Activated CD4-positive, alpha-beta memory T cell treated with anti-CD3 and anti-CD28 coated beads for 36 hours (primary cell): Measurements from ENCODE around the gene CLBA1. TPM values are rescaled to one million over a fixed set of nuclear protein-coding genes. Genes with fewer than 3 reads are reported as not detected.

ENCODE experiments used
- CTCF ChIA-PET: fragments of 350-600 bp; sonication (Branson Sonifier 250); formaldehyde crosslinking; loops from one replicate; lab custom pipeline; 2021; ENCODE audit warnings: antibody characterized with exemption, inconsistent platforms; lab: Charles Lee
- POLR2A ChIA-PET: fragments of 350-600 bp; sonication (Branson Sonifier 250); formaldehyde crosslinking; loops from one replicate; lab custom pipeline; 2021; ENCODE audit warnings: antibody characterized with exemption; lab: Charles Lee
- DNase-seq: peaks from one replicate; pipeline ENCODE4 v3.0.0-alpha.2; 2020
- H3K27ac Mint-ChIP-seq: one replicate; pipeline ENCODE4 v1.8.0; 2021; ENCODE audit warnings: mixed read lengths
- H3K27me3 Mint-ChIP-seq: one replicate; pipeline ENCODE4 v1.8.0; 2021; ENCODE audit warnings: mixed read lengths
- H3K36me3 Mint-ChIP-seq: one replicate; pipeline ENCODE4 v1.8.0; 2021; ENCODE audit warnings: mixed read lengths
- H3K4me1 Mint-ChIP-seq: one replicate; pipeline ENCODE4 v1.8.0; 2021; ENCODE audit warnings: low read depth, mixed read lengths
- H3K4me3 Mint-ChIP-seq: one replicate; pipeline ENCODE4 v1.8.0; 2021; ENCODE audit warnings: mild to moderate bottlenecking, mixed read lengths
- H3K9me3 Mint-ChIP-seq: one replicate; pipeline ENCODE4 v1.8.0; 2021; ENCODE audit warnings: mixed read lengths
- intact Hi-C: fragments of 100-400 bp; cut with micrococcal nuclease; formaldehyde crosslinking; loops from one replicate; pipeline ENCODE4 v1.15.1; 2023
- total RNA-seq, 2 experiments: library from RNA; stranded (reverse); gene quantifications; one replicate each; pipeline ENCODE4 v1.2.3, GENCODE V29; 2021

The CLBA1 gene
- total RNA-seq, 2 experiments from 2014 or later, result 0.78 to 1.2 TPM

- CTCF ChIA-PET, result interaction anchor here (4.8 to 5.5 kb wide), 2 partner anchors 24 to 68 kb away, joined by 75 to 108 read pairs; partner anchors contain the start of gene CDCA4
- Mint-ChIP-seq H3K4me1 (peaks cover 11% of the 10 kb centered on the region), H3K9me3 (no peaks in the 10 kb centered on the region), H3K27me3 (peaks cover 9% of the 10 kb centered on the region), H3K4me3 (no peak overlapping the region), H3K36me3 (no peaks in the 10 kb centered on the region), H3K27ac (no peak overlapping the region)
- POLR2A ChIA-PET, result no interaction called here
- intact Hi-C loops, result no loop called here
- DNase-seq, result no peak
These were observed 56.5 kb downstream of the CLBA1 start for GRCh38 chr14:105041841-105042765.

- no peak overlapping the region for H3K27ac Mint-ChIP-seq
- H3K4me1 Mint-ChIP-seq, result peaks cover 11% of the 10 kb centered on the region
- no peaks in the 10 kb centered on the region for H3K9me3 Mint-ChIP-seq
- no peak overlapping the region for H3K4me3 Mint-ChIP-seq
- ChIA-PET CTCF (interaction anchor here (1.2 to 5.5 kb wide), 4 partner anchors 16 to 68 kb away, joined by 5 to 108 read pairs (median 60); partner anchors contain the start of genes CDCA4 and CLBA1), POLR2A (no interaction called here)
- intact Hi-C loops, result no loop called here
- no peaks in the 10 kb centered on the region for H3K36me3 Mint-ChIP-seq
- H3K27me3 Mint-ChIP-seq, result peaks cover 9% of the 10 kb centered on the region
- no peak for DNase-seq
These were observed 57.2 kb downstream of the CLBA1 start for GRCh38 chr14:105042813-105043212.

GRCh38 chr14:105043641-105044040 lies 58.1 kb downstream of the CLBA1 start:
- no peaks in the 10 kb centered on the region for H3K36me3 Mint-ChIP-seq
- peaks cover 9% of the 10 kb centered on the region for H3K27me3 Mint-ChIP-seq
- no peak overlapping the region for H3K27ac Mint-ChIP-seq
- DNase-seq, result no peak
- H3K4me3 Mint-ChIP-seq, result no peak overlapping the region
- CTCF ChIA-PET, result interaction anchor here (1.0 to 5.5 kb wide), 7 partner anchors 14 to 69 kb away, joined by 3 to 108 read pairs (median 27); partner anchors contain the start of genes CDCA4 and CLBA1
- POLR2A ChIA-PET, result interaction anchor here (1.1 kb wide), 1 partner anchor 23 kb away, joined by 4 read pairs; the partner anchor contains the start of gene CDCA4
- H3K4me1 Mint-ChIP-seq, result peaks cover 15% of the 10 kb centered on the region
- intact Hi-C loops, result no loop called here
- H3K9me3 Mint-ChIP-seq, result no peaks in the 10 kb centered on the region

Other genes with a start within 250 kb of the CLBA1 start
- gene SIVA1, start 232.6 kb upstream of the CLBA1 start, total RNA-seq, result 100 to 1,000 TPM in 1 of 2 experiments, 10 to 100 TPM in 1; 97.6 to 109 TPM
- gene AKT1, start 190.0 kb upstream of the CLBA1 start, total RNA-seq, result 100 to 1,000 TPM; 131 to 133 TPM
- gene ZBTB42, start 184.7 kb upstream of the CLBA1 start, total RNA-seq, result 1 to 10 TPM; 3.1 to 3.4 TPM
- 1 to 10 TPM; 5.2 to 5.3 TPM for gene CEP170B, start 120.5 kb upstream of the CLBA1 start, total RNA-seq
- not detected for gene PLD4, start 60.9 kb upstream of the CLBA1 start, total RNA-seq
- gene AHNAK2, start 7.4 kb upstream of the CLBA1 start, total RNA-seq, result under 1 TPM; 0.02 to 0.05 TPM
- 10 to 100 TPM; 63.4 to 69.1 TPM for gene CDCA4, start 35.3 kb downstream of the CLBA1 start, total RNA-seq
- gene GPR132, start 79.6 kb downstream of the CLBA1 start, total RNA-seq, result 10 to 100 TPM; 33.4 to 34.2 TPM
- gene JAG2, start 183.0 kb downstream of the CLBA1 start, total RNA-seq, result 1 to 10 TPM; 1.6 to 2.4 TPM
- gene NUDT14, start 195.5 kb downstream of the CLBA1 start, total RNA-seq, result 10 to 100 TPM; 14.7 to 14.8 TPM